Measurements from ENCODE around the gene PTPN6.

PTPN6 gene

GRCh38 chr12:6929466-6930452 is 21.4 kb upstream of the PTPN6 start:
- no peak for DNase-seq (ENCODE audit: low read depth)
- peak overlapping the region; percentile 79 for H3K4me3 ChIP-seq (ENCODE audit: low read depth, low read length)
- no peak for TF ChIP-seq CTCF (conservative IDR thresholded peaks at IDR 0.05; ENCODE audit: low read depth, low read length)

GRCh38 chr12:6932766-6933165 is 18.4 kb upstream of the PTPN6 start:
- no peak for TF ChIP-seq CTCF (conservative IDR thresholded peaks at IDR 0.05; ENCODE audit: low read depth, low read length)

GRCh38 chr12:6934110-6934509 is 17.0 kb upstream of the PTPN6 start:
- peak; percentile 79 for DNase-seq (ENCODE audit: low read depth)
- no peak overlapping the region for H3K4me3 ChIP-seq (ENCODE audit: low read depth, low read length)
- TF ChIP-seq CTCF (conservative IDR thresholded peaks at IDR 0.05; ENCODE audit: low read depth, low read length) = no peak

More at GRCh38 chr12:6932766-6933165, 18.4 kb upstream of the PTPN6 start:
- DNase-seq (ENCODE audit: low read depth) = no peak
- no peak overlapping the region for H3K4me3 ChIP-seq (ENCODE audit: low read depth, low read length)

GRCh38 chr12:6935371-6936193 is 15.6 kb upstream of the PTPN6 start:
- H3K4me3 ChIP-seq (ENCODE audit: low read depth, low read length) = no peak overlapping the region
- DNase-seq (ENCODE audit: low read depth) = peak; percentile 36
- TF ChIP-seq CTCF (conservative IDR thresholded peaks at IDR 0.05; ENCODE audit: low read depth, low read length) = no peak

GRCh38 chr12:6936194-6936635 is 14.9 kb upstream of the PTPN6 start:
- no peak for TF ChIP-seq CTCF (conservative IDR thresholded peaks at IDR 0.05; ENCODE audit: low read depth, low read length)
- H3K4me3 ChIP-seq (ENCODE audit: low read depth, low read length) = no peak overlapping the region
- DNase-seq (ENCODE audit: low read depth) = no peak

GRCh38 chr12:6936636-6937480 is 14.3 kb upstream of the PTPN6 start:
- peak overlapping the region; percentile 74 for H3K4me3 ChIP-seq (ENCODE audit: low read depth, low read length)
- no peak for DNase-seq (ENCODE audit: low read depth)

More at GRCh38 chr12:6936636-6937480, 14.3 kb upstream of the PTPN6 start:
- no peak for TF ChIP-seq CTCF (conservative IDR thresholded peaks at IDR 0.05; ENCODE audit: low read depth, low read length)

Measured in choroid plexus epithelial cell (primary cell).